Left lung (tissue), 10 donors: Measurements from ENCODE around the gene CALML4. TPM values are rescaled to one million over a fixed set of nuclear protein-coding genes. Genes with fewer than 3 reads are reported as not detected.
A peak's percentile ranks its signal among the peaks of the same experiment; 100 is the strongest.

Source experiments
- ATAC-seq: fragments of 200-7000 bp; cut with Tn5 transposase; one replicate; pipeline ENCODE4 v1.9.1; 2020; ENCODE audit warnings: moderate library complexity
- DNase-seq, 4 donors: peaks; one replicate each; pipeline ENCODE4 v3.0.0-alpha.2; 2013 to 2020
- H3K27ac ChIP-seq, 2 donors: fragments of 200-600 bp; sonication (generic) in 1 of 2; one replicate each; pipeline versions ENCODE4 v1.5.0 to v1.8.0; 2020 to 2021
- H3K27me3 ChIP-seq, 2 donors: fragments of 200-600 bp; sonication (generic) in 1 of 2; one replicate each; pipeline versions ENCODE4 v1.5.0 to v1.8.0; 2020 to 2021
- H3K36me3 ChIP-seq, 2 donors: fragments of 200-600 bp; sonication (generic) in 1 of 2; one replicate each; pipeline versions ENCODE4 v1.5.0 to v1.8.0; 2020 to 2021
- H3K4me1 ChIP-seq, 2 donors: fragments of 200-600 bp; one replicate each; pipeline ENCODE4 v1.8.0; 2021
- H3K4me3 ChIP-seq, 2 donors: fragments of 200-600 bp; sonication (generic) in 1 of 2; one replicate each; pipeline versions ENCODE4 v1.5.0 to v1.8.0; 2020 to 2021; ENCODE audit warnings: mild to moderate bottlenecking in 1 of 2
- H3K9me3 ChIP-seq, 2 donors: fragments of 200-600 bp; sonication (generic) in 1 of 2; one replicate each; pipeline versions ENCODE4 v1.5.0 to v1.8.0; 2020 to 2021
- intact Hi-C, 2 donors: fragments of 100-400 bp; cut with DNase I; formaldehyde crosslinking; loops; one replicate each; pipeline versions ENCODE4 v1.11.2 to v1.14.2; 2022
- polyA plus RNA-seq, 6 donors: library from polyadenylated mRNA; unstranded; fragments of 120-200 nt; gene quantifications; one replicate each; pipeline ENCODE4 v1.2.1, GENCODE V29; 2013; ENCODE audit not compliant: insufficient read length in 6 of 6
- total RNA-seq, 2 donors: library from RNA; stranded (reverse); fragmentation: NEBNext Ultra II Directional; extraction: Animal tissue kit (Norgen Biotek cat#: 25700); gene quantifications; one replicate each; pipeline ENCODE4 v1.2.1, GENCODE V29; 2021
- TF ChIP-seq, protein P1 (sequence below), 2 donors: fragments of 200-600 bp; sonication (generic) in 1 of 2; IDR thresholded peaks; one replicate each; pipeline versions ENCODE4 v1.5.0 to v1.8.0; 2021; ENCODE audit warnings: antibody characterized with exemption in 2 of 2
- donor health status: DM: no; HTN: yes; CAD: no.
- donor health status: DM: no; HTN: no; CAD: no.

Gene CALML4
- total and polyA plus RNA-seq, 8 donors, result 3.0 to 20.2 (median 13.2) TPM

DNA sequence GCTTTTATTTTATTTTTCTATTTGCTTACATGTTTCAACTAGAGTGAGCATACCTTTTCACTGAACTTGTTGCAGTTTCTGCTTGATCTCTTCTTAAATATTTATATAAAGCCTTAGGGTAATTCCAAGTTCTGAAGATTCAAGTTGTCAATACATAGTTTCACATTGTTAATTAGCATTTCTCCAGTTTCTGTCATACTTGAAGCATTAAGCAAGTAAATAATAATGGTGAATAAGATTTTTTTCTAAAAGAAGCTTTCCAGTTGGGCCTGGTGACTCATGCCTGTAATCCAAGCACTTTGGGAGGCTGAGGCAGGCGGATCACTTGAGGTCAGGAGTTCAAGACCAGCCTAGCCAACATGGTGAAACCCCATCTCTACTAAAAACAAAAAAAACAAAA, 53.9 kb downstream of the CALML4 start:
- Histone ChIP-seq H3K4me1 (peaks cover 0 to 13% of the 10 kb centered on the region in 2 donors), H3K27ac (no peak overlapping the region), H3K9me3 (no peaks in the 10 kb centered on the region), H3K4me3 (no peak overlapping the region), H3K27me3 (no peaks in the 10 kb centered on the region), H3K36me3 (peaks cover 0 to 52% of the 10 kb centered on the region in 2 donors)
- intact Hi-C loops, result loop anchor here in 1 of 2 donors (10.0 kb wide), 1 partner anchor 286 kb away; no protein-coding TSS in a partner anchor
- ATAC-seq, result no peak
- TF ChIP-seq, protein P1, sequence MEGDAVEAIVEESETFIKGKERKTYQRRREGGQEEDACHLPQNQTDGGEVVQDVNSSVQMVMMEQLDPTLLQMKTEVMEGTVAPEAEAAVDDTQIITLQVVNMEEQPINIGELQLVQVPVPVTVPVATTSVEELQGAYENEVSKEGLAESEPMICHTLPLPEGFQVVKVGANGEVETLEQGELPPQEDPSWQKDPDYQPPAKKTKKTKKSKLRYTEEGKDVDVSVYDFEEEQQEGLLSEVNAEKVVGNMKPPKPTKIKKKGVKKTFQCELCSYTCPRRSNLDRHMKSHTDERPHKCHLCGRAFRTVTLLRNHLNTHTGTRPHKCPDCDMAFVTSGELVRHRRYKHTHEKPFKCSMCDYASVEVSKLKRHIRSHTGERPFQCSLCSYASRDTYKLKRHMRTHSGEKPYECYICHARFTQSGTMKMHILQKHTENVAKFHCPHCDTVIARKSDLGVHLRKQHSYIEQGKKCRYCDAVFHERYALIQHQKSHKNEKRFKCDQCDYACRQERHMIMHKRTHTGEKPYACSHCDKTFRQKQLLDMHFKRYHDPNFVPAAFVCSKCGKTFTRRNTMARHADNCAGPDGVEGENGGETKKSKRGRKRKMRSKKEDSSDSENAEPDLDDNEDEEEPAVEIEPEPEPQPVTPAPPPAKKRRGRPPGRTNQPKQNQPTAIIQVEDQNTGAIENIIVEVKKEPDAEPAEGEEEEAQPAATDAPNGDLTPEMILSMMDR (IDR thresholded peaks at IDR 0.05), result no peak
- no peak for DNase-seq

DNA sequence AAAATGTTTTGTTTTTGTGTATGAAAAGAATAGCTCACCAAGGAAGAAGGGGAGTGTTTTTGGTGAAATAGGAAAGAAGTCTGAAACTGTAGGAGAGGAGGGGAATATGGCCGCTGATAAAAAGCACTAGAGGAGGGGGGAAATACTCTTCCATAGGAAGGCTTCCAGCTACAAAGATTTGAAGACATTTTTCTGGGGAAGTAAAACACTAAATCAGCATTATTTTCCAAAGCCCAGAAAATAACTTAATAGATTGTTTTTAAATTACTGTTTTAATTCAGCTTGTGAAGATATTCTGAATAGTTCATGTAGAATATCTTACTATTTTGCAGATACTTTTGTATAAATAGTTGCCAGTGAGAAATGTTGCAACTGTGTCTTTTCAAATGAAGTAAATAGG, 54.9 kb downstream of the CALML4 start:
- Histone ChIP-seq H3K27ac (no peak overlapping the region), H3K4me3 (no peak overlapping the region), H3K4me1 (peaks cover 0 to 13% of the 10 kb centered on the region in 2 donors), H3K9me3 (no peaks in the 10 kb centered on the region), H3K27me3 (no peaks in the 10 kb centered on the region), H3K36me3 (peaks cover 0 to 44% of the 10 kb centered on the region in 2 donors)
- TF ChIP-seq, protein P1 (IDR thresholded peaks at IDR 0.05), result no peak
- DNase-seq (peak in 2 of 4 donors; percentile 3 to 10), ATAC-seq (no peak)
- intact Hi-C loops, result loop anchor here in 1 of 2 donors (10.0 kb wide), 1 partner anchor 285 kb away; no protein-coding TSS in a partner anchor

DNA sequence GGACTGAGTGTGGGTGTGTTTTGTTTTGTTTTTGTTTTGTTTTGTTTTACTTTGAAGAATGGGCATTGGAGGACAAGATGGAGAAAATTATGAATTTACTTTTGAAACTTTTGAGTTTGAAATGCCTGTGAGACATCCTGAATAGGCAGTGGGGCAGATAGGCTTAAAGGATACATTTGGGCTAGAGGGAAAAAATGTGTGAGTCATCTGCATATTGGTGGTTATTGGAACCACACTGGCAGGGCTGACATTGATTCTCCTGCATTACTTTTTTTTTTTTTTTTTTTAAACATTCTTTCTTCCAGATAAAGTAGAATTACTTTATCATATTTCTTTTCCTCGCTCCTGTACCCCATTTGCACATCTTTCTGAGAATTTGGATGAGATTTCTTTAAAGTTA, 56.1 kb downstream of the CALML4 start:
- H3K9me3 ChIP-seq, result no peaks in the 10 kb centered on the region
- H3K27me3 ChIP-seq, result no peaks in the 10 kb centered on the region
- H3K4me1 ChIP-seq, result peaks cover 0 to 13% of the 10 kb centered on the region in 2 donors
- TF ChIP-seq, protein P1 (IDR thresholded peaks at IDR 0.05), result no peak
- H3K4me3 ChIP-seq, result no peak overlapping the region
- no peak for ATAC-seq
- no peak overlapping the region for H3K27ac ChIP-seq
- peaks cover 0 to 37% of the 10 kb centered on the region in 2 donors for H3K36me3 ChIP-seq
- intact Hi-C loops, result no loop called here
- no peak for DNase-seq

GRCh38 chr15:68148039-68148438, 57.1 kb downstream of the CALML4 start:
- DNase-seq (no peak), ATAC-seq (peak; percentile 65)
- peaks cover 0 to 30% of the 10 kb centered on the region in 2 donors for H3K36me3 ChIP-seq
- no peak overlapping the region for H3K27ac ChIP-seq
- intact Hi-C loops, result no loop called here
- TF ChIP-seq, protein P1 (IDR thresholded peaks at IDR 0.05), result no peak
- no peaks in the 10 kb centered on the region for H3K9me3 ChIP-seq
- H3K4me3 ChIP-seq, result no peak overlapping the region
- peaks cover 0 to 13% of the 10 kb centered on the region in 2 donors for H3K4me1 ChIP-seq
- no peaks in the 10 kb centered on the region for H3K27me3 ChIP-seq

DNA sequence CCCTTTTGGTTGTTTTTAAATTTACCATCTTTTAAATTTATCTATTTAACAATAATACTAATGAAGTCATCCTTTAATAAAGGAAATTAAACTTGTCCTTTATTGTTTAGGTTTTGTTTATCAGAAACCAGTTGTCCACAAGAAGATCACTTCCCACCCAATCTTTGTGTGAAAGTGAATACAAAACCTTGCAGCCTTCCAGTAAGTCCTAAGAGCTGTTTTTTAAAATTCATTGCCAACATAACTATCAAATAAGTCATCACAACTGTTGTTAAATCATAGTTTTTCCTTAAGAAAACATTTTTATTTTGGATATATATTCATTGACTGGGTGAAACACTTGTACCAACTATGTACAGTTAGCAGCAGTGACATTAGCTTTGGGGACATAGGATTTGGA, 59.4 kb downstream of the CALML4 start:
- Histone ChIP-seq H3K4me3 (no peak overlapping the region), H3K27me3 (no peaks in the 10 kb centered on the region), H3K27ac (no peak overlapping the region), H3K4me1 (peaks cover 0 to 14% of the 10 kb centered on the region in 2 donors), H3K36me3 (peaks cover 0 to 31% of the 10 kb centered on the region in 2 donors), H3K9me3 (no peaks in the 10 kb centered on the region)
- ATAC-seq, result no peak
- DNase-seq, result no peak
- intact Hi-C loops, result no loop called here
- TF ChIP-seq, protein P1 (IDR thresholded peaks at IDR 0.05), result no peak
